Stimulated activated CD8-positive, alpha-beta memory T cell treated with anti-CD3 and anti-CD28 coated beads, Interleukin-7, amount 100 ng/mL, for 48 hours (primary cell): ENCODE results near the gene RTP4.
"Not testable (repeated sequence)": the region's sequence is repeated elsewhere in the genome, so short reads cannot be mapped to it uniquely, and the experiment has no call there.

ENCODE experiments used
- DNase-seq, 2 donors: peaks; one replicate each; pipeline ENCODE4 v3.0.0-alpha.2; 2020; ENCODE audit warnings: low read depth in 1 of 2; ENCODE audit errors: extremely low read depth in 1 of 2

RTP4 gene

DNA sequence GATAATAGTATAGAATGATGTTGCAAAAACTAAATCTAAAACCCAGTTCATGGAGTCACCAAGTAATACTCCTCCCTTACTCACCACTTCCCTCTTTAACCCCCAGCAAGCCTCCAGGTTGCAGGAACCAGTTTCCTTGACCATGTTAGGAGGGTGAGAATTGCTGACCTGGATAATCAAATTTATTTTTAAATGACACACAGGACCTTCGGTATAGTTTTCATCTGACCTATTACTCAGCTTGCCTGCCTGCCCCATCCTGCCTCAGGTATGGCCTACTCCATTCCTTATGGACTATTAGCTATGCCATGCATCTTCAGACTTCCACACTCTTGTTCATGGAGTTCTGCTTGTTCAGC lies 883 bp downstream of the RTP4 start:
- no peak for DNase-seq

DNA sequence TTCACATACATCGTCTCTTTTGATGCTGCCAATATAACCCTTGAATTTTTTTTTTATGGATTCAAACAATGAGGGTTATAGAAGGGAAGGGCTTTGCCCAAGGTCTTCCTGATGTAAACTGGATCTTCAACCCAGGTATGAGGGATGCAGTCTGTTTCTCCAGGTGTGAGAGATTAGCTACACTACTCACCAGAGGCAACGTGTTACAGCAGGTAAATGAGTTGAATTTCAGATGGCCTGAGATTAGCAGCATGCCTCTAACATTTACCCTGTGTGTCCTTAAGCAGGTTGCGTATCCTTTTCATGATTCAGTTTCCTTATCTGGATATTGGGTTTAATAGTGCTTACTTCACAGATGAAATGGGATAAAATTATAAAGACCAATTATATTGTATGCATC lies 1.9 kb downstream of the RTP4 start:
- no peak for DNase-seq

DNA sequence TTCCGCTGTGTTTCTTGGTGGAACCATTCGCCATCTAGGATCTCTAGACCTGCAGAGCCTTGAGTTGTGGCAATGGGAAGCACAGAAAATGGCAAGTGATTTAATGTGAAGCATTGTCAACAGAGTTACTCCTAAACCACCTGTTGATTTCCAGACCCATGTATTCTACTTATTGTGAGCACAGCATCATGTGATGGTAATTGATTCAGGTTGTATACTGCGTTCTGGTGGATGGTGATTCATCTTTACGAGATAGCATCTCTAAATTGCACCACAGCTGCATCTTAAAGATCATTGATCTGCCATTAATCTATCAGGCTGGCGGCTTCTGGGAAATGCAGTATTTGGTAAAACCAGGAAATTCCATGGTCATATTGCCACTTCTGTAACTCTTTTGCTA lies 7.4 kb downstream of the RTP4 start:
- no peak for DNase-seq

DNA sequence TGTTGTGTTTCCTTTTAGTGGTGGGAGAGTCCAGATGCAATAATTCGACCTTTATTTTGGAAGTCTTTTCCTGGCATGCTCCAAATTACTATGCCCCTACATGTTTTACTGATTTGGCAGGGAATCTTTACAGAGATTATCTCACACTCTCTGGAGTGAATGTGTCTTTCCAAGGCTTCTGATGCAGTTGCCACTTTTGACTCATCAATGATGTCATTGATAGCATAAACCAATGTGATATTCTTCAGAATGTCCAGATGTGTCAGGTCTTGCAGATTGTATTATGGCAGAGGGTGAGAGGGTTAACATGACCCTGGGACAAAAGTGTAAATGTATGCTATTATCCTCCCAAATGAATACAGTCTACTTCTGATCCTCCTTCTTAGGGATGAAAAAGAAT lies 9.7 kb downstream of the RTP4 start:
- no peak for DNase-seq

DNA sequence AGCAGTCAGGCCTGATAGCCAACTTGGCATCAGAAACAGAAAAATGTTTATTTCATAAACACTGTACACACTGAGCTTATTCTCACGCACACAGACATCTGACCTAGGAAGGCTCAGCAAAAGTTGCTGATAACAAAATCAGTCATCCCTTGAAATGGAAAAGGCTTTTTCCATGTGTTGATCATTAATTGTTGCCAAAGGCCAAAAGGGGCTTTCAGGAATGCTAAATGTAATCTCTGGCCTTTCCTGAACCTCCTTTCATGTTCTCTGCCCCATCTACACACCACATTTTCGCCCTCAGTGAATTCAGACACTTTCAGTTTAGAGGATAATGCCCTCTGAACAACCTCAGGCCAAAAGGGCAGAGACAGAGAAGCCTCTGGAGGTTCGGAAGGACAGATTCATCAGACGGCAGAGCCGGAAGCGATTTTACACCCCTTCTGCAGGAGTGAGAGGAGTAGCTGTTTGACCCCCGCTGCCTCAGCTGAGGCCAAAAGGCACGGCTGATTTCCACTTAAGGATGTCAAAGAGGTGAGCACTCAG lies 14.5 kb downstream of the RTP4 start:
- no peak for DNase-seq

DNA sequence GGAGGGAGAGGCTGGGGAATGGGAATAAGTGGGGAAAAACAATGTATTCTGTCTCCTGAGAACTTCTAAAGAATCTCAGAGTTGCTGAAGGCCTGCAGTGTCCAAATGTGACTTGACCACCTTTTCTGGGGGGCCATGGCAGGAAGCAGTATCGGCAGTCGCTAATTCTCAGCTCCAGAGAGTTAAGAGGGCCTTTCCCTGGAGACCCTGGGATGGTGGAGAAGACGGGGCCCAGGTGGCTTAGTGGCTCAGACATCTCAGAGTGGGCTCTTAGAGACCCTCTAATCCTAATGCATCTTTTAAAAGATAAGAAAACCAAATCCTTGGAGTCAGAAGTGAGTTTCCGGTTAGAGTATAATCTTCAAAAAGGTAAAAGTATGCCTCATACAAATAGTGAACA lies 15.1 kb downstream of the RTP4 start:
- no peak for DNase-seq

DNA sequence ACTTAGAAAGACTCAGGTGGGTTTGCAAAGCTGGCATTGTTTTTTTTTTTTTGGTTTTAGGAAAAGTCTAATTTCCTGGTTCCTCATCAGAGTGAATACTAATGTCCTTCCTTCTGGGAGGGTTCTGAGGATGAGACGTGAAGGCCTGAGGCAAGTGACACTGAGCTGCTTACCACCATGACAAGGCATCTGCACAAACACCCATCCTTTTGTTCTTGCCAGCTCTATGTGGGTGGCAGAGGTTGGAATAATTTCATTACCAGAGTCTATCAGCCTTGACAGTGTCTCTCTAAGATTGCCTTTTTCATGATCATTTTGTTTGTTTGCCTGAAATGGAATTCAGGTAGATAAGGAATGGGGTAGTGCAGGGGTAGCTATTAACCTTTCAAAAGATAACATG lies 17.1 kb downstream of the RTP4 start:
- no peak for DNase-seq

DNA sequence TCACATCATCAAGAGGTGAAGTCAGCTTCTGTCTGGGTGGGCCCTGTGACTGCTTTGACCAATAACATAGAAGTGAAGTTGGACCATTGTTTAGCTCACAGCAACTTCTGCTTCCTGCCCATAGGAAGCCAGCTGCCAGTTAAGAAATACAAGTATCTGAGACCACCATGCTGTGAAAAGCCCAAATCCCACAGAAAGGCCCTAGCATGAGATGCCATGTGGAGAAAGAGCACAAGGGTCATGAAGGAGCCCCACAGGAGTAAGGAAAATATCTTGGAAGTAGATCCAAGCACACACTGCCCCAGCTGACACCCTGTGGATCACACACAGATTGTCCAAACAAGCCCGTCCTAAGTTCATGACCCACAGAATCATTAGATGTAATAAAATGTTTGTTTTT lies 28.5 kb downstream of the RTP4 start:
- no peak for DNase-seq

DNA sequence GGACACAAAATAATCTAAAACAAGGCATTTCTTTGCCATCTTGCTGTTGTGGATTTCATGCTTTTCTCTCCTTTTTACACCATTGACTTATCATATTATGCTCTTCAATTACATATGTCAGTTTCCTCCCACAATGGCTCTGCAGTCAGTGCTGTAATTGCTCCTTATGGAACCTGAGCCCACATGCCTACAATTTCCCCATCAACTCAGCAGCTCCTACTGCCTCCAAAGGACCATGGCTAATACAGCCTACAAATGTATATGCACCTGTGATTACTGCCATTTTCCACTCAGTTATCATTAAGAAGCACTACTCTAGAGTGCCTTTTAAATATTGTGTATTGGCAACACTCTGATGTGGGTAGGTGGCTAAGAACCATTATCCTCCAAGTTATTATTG lies 30.8 kb downstream of the RTP4 start:
- no peak for DNase-seq

DNA sequence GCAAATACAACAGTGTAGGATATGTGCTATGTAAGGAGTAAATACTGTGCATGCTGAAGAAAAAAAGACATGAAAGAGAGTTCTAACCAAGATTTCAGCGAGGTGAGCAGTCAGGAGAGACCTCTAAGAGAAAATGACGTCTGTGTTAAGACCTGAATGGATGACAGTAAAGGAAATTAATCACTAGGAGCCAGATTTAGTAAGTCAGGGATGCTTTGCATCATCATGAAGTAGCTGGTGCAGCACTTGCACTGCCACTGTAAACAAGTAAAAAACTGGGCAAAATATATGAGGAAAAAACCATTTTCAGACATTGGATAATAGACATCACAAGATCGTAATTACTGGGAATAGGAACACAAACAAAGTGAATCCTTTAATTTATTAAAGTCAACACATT lies 32.6 kb downstream of the RTP4 start:
- no peak for DNase-seq

DNA sequence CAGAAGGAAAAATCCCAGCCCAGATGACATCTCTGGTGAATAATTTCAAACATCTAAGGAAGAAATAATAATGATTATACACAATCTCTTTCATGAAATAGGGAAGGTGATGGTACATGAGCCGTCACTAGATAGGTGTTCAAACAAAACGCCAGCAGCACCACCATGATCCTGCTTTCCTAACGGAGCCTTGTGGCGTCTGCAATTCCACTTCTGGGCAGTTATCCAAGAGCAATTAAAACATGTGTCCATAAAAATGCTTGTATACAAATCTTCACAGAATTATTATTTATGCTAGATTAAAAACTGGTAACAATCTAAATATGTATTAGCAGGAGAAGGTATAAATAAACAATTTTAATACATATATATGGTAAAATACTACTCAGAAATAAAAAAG lies 33.7 kb downstream of the RTP4 start:
- no peak for DNase-seq

DNA sequence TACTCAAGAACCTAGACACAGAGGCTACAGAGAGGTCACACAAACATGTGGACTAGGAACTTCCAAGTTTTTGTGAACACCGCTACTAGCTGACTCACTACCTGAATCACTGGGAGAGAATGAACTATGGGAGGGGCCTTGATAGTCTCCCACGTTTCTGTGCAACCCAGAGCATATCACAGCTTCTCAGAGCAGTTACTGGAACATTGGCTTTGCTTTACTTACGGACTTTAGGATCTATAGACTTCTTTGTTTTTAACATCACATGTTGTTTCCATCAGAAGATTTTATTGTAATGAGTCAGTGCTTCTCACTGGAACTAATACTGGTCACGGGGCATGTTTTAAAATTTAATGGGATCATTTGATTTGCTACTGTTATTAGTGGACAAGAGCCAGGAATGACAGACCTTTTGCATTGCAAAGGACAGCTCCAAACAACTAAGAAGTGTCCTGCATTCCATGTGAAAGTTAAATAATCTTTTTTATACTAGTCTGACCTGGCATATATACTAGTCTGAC lies 35.6 kb downstream of the RTP4 start:
- DNase-seq: no peak

DNA sequence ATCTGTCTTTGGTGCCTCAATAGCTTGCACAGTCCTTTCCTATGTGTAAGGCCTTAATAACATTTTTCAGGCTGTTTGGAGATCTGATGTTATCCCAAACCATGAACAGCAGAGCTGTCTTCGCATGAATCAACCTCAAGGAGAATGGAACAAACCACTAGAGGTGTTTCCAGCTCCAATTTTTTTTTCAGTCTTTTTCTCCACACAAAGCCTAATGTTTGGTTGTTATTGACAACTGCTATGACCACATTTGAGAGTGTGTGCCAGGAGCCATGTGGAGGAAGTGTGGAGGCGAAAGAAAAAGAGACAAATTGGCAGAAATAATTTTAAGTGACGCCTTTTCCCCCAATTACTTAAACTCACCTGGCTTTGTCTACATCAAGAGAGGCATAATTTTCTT lies 38.7 kb downstream of the RTP4 start:
- DNase-seq: no peak

DNA sequence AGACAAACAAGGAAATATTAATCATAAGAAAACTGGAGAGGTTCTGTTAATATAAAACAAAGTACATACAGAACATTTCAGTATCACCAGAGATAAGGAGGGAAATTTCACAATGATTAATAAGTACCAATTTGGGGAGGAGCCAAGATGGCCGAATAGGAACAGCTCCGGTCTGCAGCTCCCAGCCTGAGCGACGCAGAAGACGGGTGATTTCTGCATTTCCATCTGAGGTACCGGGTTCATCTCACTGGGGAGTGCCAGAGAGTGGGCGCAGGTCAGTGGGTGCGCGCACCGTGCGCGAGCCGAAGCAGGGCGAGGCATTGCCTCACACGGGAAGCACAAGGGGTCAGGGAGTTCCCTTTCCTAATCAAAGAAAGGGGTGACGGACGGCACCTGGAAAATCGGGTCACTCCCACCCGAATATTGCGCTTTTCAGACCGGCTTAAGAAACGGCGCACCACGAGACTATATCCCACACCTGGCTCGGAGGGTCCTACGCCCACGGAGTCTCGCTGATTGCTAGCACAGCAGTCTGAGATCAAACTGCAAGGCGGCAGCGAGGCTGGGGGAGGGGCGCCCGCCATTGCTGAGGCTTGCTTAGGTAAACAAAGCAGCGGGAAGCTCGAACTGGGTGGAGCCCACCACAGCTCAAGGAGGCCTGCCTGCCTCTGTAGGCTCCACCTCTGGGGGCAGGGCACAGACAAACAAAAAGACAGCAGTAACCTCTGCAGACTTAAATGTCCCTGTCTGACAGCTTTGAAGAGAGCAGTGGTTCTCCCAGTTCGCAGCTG lies 44.0 kb downstream of the RTP4 start:
- DNase-seq: not testable (repeated sequence)
